ENCODE measurements around the gene GRIN3B.

GRCh38 chr19:993361-993830 lies 6.8 kb upstream of the GRIN3B start:
- TF ChIP-seq CTCF (IDR thresholded peaks at IDR 0.05) = no peak
- TF ChIP-seq POLR2AphosphoS5 (IDR thresholded peaks at IDR 0.05) = no peak

All from breast epithelium (tissue), 3 donors.